ENCODE measurements around the gene IMPDH1.

GRCh38 chr7:128417071-128417470 is 7.3 kb upstream of the IMPDH1 start:
- TF ChIP-seq POLR2AphosphoS5 (IDR thresholded peaks at IDR 0.05) (no peak), CTCF (IDR thresholded peaks at IDR 0.05; ENCODE audit: poor library complexity, severe bottlenecking) (no peak), MXI1 (conservative IDR thresholded peaks at IDR 0.05; ENCODE audit: poor library complexity, severe bottlenecking) (no peak), EZH2 (IDR thresholded peaks at IDR 0.05; ENCODE audit: borderline replicate concordance, insufficient read depth, low read length, poor library complexity, severe bottlenecking) (no peak), TAF1 (IDR thresholded peaks at IDR 0.05; ENCODE audit: low read depth) (no peak), RAD21 (conservative IDR thresholded peaks at IDR 0.05) (no peak), REST (IDR thresholded peaks at IDR 0.05; ENCODE audit: borderline replicate concordance) (no peak), EP300 (conservative IDR thresholded peaks at IDR 0.05; ENCODE audit: poor library complexity, severe bottlenecking) (no peak), SMC3 (conservative IDR thresholded peaks at IDR 0.05; ENCODE audit: poor library complexity) (no peak)
